Activated CD8-positive, alpha-beta T cell treated with anti-CD3 and anti-CD28 coated beads, Interleukin-2, amount 10 ng/mL, durations not matched to agents 7 days and 5 days (primary cell): ENCODE data around the gene CKLF. TPM values are rescaled to one million over a fixed set of nuclear protein-coding genes. Genes with fewer than 3 reads are reported as not detected.
A peak's percentile ranks its signal among the peaks of the same experiment; 100 is the strongest.

Experiments
- ATAC-seq: fragments of 150-1000 bp; cut with Tn5 transposase; one replicate; pipeline ENCODE4 v1.10.0; 2021; ENCODE audit warnings: moderate library complexity
- CTCF ChIA-PET: fragments of 350-600 bp; sonication (Branson Sonifier 250); formaldehyde crosslinking; loops from one replicate; lab custom pipeline; 2021; ENCODE audit warnings: antibody characterized with exemption; lab: Charles Lee
- POLR2A ChIA-PET: fragments of 350-600 bp; sonication (Branson Sonifier 250); formaldehyde crosslinking; loops from one replicate; lab custom pipeline; 2021; ENCODE audit warnings: antibody characterized with exemption; lab: Charles Lee
- DNase-seq: peaks from one replicate; pipeline ENCODE4 v3.0.0-alpha.2; 2020
- H3K27ac Mint-ChIP-seq: one replicate; pipeline ENCODE4 v1.8.0; 2021; ENCODE audit warnings: mild to moderate bottlenecking, mixed read lengths
- H3K27me3 Mint-ChIP-seq: one replicate; pipeline ENCODE4 v1.8.0; 2021; ENCODE audit warnings: low read depth, mixed read lengths
- H3K36me3 Mint-ChIP-seq: one replicate; pipeline ENCODE4 v1.8.0; 2021; ENCODE audit warnings: low read depth, mixed read lengths
- H3K4me1 Mint-ChIP-seq: one replicate; pipeline ENCODE4 v1.8.0; 2021; ENCODE audit warnings: low read depth, mixed read lengths
- H3K4me3 Mint-ChIP-seq: one replicate; pipeline ENCODE4 v1.8.0; 2021; ENCODE audit warnings: mild to moderate bottlenecking, mixed read lengths
- H3K9me3 Mint-ChIP-seq: one replicate; pipeline ENCODE4 v1.8.0; 2022; ENCODE audit warnings: mixed read lengths; ENCODE audit not compliant: insufficient read depth
- total RNA-seq, 2 experiments: library from RNA; stranded (reverse); gene quantifications; one replicate each; pipeline ENCODE4 v1.2.3, GENCODE V29; 2021

The CKLF gene
- total RNA-seq, 2 experiments from 2014 or later = 137 to 139 TPM

DNA sequence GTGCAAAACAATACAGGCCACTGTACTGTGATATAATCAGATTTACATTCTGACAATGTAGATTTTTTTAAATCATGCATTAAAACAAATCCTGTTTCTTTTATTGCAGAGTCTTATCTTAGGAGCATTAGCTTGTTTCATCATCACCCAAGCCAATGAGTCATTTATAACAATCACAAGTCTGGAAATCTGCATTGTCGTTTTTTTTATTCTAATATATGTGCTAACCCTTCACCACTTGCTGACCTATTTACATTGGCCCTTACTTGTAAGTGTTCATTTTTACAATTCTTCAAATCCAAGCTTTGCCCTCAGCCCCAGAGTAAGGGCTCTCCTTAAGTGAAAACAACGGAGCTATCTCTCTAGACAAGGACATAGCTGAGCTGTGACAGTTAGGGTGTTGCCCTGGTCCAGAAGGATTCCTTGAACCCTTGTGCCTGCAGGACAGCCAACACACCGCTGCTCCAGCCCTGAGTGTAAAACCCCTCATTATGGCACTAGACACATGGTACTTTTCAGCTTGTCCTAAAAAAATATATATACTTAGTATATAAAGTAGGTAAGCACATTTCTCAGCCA lies 17.5 kb downstream of the CKLF start:
- Mint-ChIP-seq H3K9me3 (no peaks in the 10 kb centered on the region), H3K4me1 (peaks cover 20% of the 10 kb centered on the region), H3K36me3 (peaks cover 50% of the 10 kb centered on the region), H3K27me3 (no peaks in the 10 kb centered on the region), H3K27ac (no peak overlapping the region), H3K4me3 (no peak overlapping the region)
- ChIA-PET POLR2A (interaction anchor here (1.2 kb wide), 1 partner anchor 17 kb away, joined by 4 read pairs; the partner anchor contains the start of gene CKLF), CTCF (interaction anchor here (0.7 to 1.5 kb wide), 4 partner anchors 8 to 93 kb away, joined by 3 read pairs; partner anchors contain the start of gene CKLF)
- ATAC-seq (no peak), DNase-seq (no peak)

- Mint-ChIP-seq H3K27me3 (peaks cover 3% of the 10 kb centered on the region), H3K9me3 (no peaks in the 10 kb centered on the region), H3K27ac (peak overlapping the region; percentile 62), H3K36me3 (peaks cover 26% of the 10 kb centered on the region), H3K4me3 (no peak overlapping the region), H3K4me1 (peaks cover 19% of the 10 kb centered on the region)
- POLR2A ChIA-PET = interaction anchor here (0.9 kb wide), 1 partner anchor 25 kb away, joined by 3 read pairs; no protein-coding TSS in a partner anchor
- ATAC-seq (no peak), DNase-seq (no peak)
- CTCF ChIA-PET = interaction anchor here (1.2 to 2.3 kb wide), 5 partner anchors 9 to 165 kb away, joined by 4 to 14 read pairs (median 7); no protein-coding TSS in a partner anchor
Observed at GRCh38 chr16:66572356-66572755, 20.0 kb downstream of the CKLF start.

DNA sequence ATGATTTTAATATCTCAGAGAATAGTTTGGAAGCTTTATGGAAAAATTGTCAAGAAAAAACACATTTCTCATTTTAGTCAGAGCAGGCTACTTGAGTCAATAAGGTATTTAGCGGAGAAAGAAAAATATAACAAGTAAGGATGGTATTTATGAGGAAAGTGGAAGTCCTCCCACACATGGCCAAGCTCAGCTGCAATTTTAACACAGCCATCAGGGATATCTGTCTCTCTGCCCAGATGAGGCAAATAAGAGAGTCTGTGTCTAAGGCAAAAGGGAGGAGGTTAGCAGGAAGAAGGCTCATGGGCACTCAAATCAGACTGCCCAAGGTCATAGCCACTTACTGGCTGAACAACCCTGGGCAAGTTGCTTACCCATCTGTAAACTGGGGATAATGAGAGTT lies 21.7 kb downstream of the CKLF start:
- ATAC-seq (no peak), DNase-seq (no peak)
- Mint-ChIP-seq H3K36me3 (peaks cover 19% of the 10 kb centered on the region), H3K4me3 (no peak overlapping the region), H3K27ac (no peak overlapping the region), H3K9me3 (no peaks in the 10 kb centered on the region), H3K27me3 (peaks cover 19% of the 10 kb centered on the region), H3K4me1 (peaks cover 23% of the 10 kb centered on the region)
- ChIA-PET CTCF (interaction anchor here (0.7 to 2.0 kb wide), 5 partner anchors 10 to 299 kb away, joined by 3 to 7 read pairs (median 4); no protein-coding TSS in a partner anchor), POLR2A (interaction anchor here (1.7 kb wide), 1 partner anchor 22 kb away, joined by 6 read pairs; the partner anchor contains the start of gene CKLF)

- peaks cover 22% of the 10 kb centered on the region for H3K27me3 Mint-ChIP-seq
- no peaks in the 10 kb centered on the region for H3K9me3 Mint-ChIP-seq
- H3K4me3 Mint-ChIP-seq = no peak overlapping the region
- no peak for ATAC-seq
- POLR2A ChIA-PET = interaction anchor here (1.7 kb wide), 1 partner anchor 22 kb away, joined by 6 read pairs; the partner anchor contains the start of gene CKLF
- H3K36me3 Mint-ChIP-seq = peaks cover 19% of the 10 kb centered on the region
- H3K27ac Mint-ChIP-seq = no peak overlapping the region
- no peak for DNase-seq
- peaks cover 28% of the 10 kb centered on the region for H3K4me1 Mint-ChIP-seq
- CTCF ChIA-PET = interaction anchor here (0.7 to 2.0 kb wide), 5 partner anchors 10 to 299 kb away, joined by 3 to 7 read pairs (median 4); no protein-coding TSS in a partner anchor
Observed at GRCh38 chr16:66574531-66574930, 22.2 kb downstream of the CKLF start.

DNA sequence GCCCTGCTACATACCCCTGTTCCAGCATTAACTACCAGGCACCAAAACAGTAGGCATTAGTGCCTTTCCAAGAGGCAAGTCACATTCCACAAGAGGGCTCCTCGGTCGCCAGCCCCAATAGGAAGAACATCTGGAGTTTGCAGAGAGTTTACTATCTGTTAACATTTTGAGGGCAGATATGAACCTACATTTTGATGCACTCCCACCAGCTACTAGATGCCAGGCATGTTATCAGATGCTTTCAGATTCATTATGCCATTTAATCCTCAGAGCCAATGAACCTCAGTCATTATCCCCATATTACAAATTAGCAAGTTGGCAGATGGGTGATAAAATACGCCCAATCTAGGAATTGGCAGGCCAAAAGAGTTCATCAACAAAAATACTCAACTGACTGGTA lies 22.7 kb downstream of the CKLF start:
- no peak for DNase-seq
- ATAC-seq = no peak
- Mint-ChIP-seq H3K27ac (no peak overlapping the region), H3K4me1 (peaks cover 29% of the 10 kb centered on the region), H3K36me3 (peaks cover 18% of the 10 kb centered on the region), H3K4me3 (no peak overlapping the region), H3K27me3 (peaks cover 27% of the 10 kb centered on the region), H3K9me3 (no peaks in the 10 kb centered on the region)
- ChIA-PET POLR2A (interaction anchor here (0.6 kb wide), 1 partner anchor 24 kb away, joined by 4 read pairs; no protein-coding TSS in a partner anchor), CTCF (interaction anchor here (0.9 to 2.0 kb wide), 3 partner anchors 12 to 33 kb away, joined by 4 to 7 read pairs (median 4); no protein-coding TSS in a partner anchor)

GRCh38 chr16:66576296-66576695 lies 23.9 kb downstream of the CKLF start:
- Mint-ChIP-seq H3K9me3 (no peaks in the 10 kb centered on the region), H3K36me3 (peaks cover 13% of the 10 kb centered on the region), H3K4me1 (peaks cover 27% of the 10 kb centered on the region), H3K27ac (no peak overlapping the region), H3K27me3 (peaks cover 34% of the 10 kb centered on the region), H3K4me3 (no peak overlapping the region)
- ChIA-PET CTCF (no interaction called here), POLR2A (no interaction called here)
- ATAC-seq = no peak
- DNase-seq = no peak

- ATAC-seq = peak; percentile 63
- DNase-seq = no peak
- Mint-ChIP-seq H3K9me3 (no peaks in the 10 kb centered on the region), H3K36me3 (peaks cover 5% of the 10 kb centered on the region), H3K27me3 (peaks cover 34% of the 10 kb centered on the region), H3K4me3 (no peak within 1 kb of the TSS), H3K4me1 (peaks cover 16% of the 10 kb centered on the region), H3K27ac (no peak within 1 kb of the TSS)
- CTCF ChIA-PET = interaction anchor here (1.3 to 3.5 kb wide), 5 partner anchors 11 to 252 kb away, joined by 4 to 26 read pairs (median 9); partner anchors contain the start of gene NAE1
- POLR2A ChIA-PET = interaction anchor here (1.2 kb wide), 2 partner anchors 18 to 26 kb away, joined by 4 read pairs; partner anchors contain the start of gene CKLF
Observed at GRCh38 chr16:66578651-66579531, 26.5 kb downstream of the CKLF start, which contains the start of gene CMTM2. TSS of gene CMTM2 (plus strand) at chr16:66579463. CDS start at chr16:66579608, 145 bp downstream.

- Mint-ChIP-seq H3K9me3 (no peaks in the 10 kb centered on the region), H3K27ac (no peak overlapping the region), H3K36me3 (peaks cover 3% of the 10 kb centered on the region), H3K27me3 (peaks cover 34% of the 10 kb centered on the region), H3K4me3 (no peak overlapping the region), H3K4me1 (peaks cover 18% of the 10 kb centered on the region)
- ATAC-seq = no peak
- ChIA-PET CTCF (interaction anchor here (1.1 to 3.5 kb wide), 5 partner anchors 9 to 70 kb away, joined by 3 to 26 read pairs (median 11); no protein-coding TSS in a partner anchor), POLR2A (no interaction called here)
- DNase-seq = no peak
Observed at GRCh38 chr16:66580605-66581209, 28.3 kb downstream of the CKLF start.

- ATAC-seq (no peak), DNase-seq (no peak)
- Mint-ChIP-seq H3K36me3 (peaks cover 3% of the 10 kb centered on the region), H3K27ac (no peak overlapping the region), H3K4me1 (peaks cover 21% of the 10 kb centered on the region), H3K4me3 (no peak overlapping the region), H3K9me3 (no peaks in the 10 kb centered on the region), H3K27me3 (peaks cover 34% of the 10 kb centered on the region)
- CTCF ChIA-PET = interaction anchor here (1.6 to 3.5 kb wide), 5 partner anchors 9 to 70 kb away, joined by 3 to 26 read pairs (median 5); no protein-coding TSS in a partner anchor
- POLR2A ChIA-PET = no interaction called here
Observed at GRCh38 chr16:66581246-66581952, 29.0 kb downstream of the CKLF start.

DNA sequence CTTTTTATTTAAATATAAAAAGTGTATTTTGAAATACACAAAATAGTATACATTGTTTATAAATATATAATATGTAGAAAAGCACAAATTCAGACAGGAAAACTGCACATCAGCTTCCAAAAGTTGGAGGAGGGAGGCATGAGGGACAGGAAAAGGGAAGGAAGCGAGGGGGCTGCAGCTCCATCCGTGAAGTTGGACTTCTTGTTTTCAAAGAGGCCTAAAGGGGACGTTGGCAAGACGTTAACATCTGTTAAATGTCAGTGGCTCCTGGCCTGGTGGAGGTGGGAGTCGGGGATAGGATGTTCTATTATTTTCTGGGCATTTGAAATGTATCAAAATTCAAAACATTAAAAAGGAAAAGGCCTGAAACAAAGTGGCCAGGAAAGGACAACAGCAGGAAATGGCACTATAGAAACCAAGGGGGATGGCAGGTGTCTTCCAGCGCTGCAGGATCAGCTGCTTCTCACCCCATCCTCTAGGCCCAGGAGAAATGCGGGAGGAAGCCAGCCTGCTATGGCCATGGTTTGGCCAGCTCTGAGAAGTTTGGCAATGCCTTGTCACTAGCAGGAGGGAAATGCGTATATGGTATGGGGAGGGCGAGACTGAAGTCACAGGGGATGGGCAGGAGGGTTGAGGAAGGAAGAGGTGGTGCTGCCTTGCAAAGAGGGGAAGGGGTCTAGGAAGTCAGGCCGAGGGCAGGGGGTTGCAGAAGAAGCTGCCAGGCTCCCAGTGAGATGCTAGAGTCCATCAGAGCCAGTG lies 33.3 kb downstream of the CKLF start:
- Mint-ChIP-seq H3K27me3 (peaks cover 1% of the 10 kb centered on the region), H3K36me3 (peaks cover 3% of the 10 kb centered on the region), H3K4me3 (no peak overlapping the region), H3K9me3 (no peaks in the 10 kb centered on the region), H3K27ac (no peak overlapping the region), H3K4me1 (peaks cover 42% of the 10 kb centered on the region)
- DNase-seq = no peak
- ChIA-PET CTCF (interaction anchor here (0.9 kb wide), 1 partner anchor 23 kb away, joined by 3 read pairs; no protein-coding TSS in a partner anchor), POLR2A (interaction anchor here (0.7 kb wide), 1 partner anchor 41 kb away, joined by 3 read pairs; no protein-coding TSS in a partner anchor)
- ATAC-seq = no peak
